ENCODE results near the gene PPP1R10.
"Not testable (repeated sequence)": the region's sequence is repeated elsewhere in the genome, so short reads cannot be mapped to it uniquely, and the experiment has no call there.

PPP1R10 gene

GRCh38 chr6:30616811-30617564, at the start of gene PPP1R10:
TSS of gene PPP1R10 (minus strand) at chr6:30617243. CDS start at chr6:30609944, 7,299 bp downstream.
- peak; percentile 99 for DNase-seq

- not testable (repeated sequence) for DNase-seq
Measured at GRCh38 chr6:30666300-30666699, 49.3 kb upstream of the PPP1R10 start.

- no peak for DNase-seq
Measured at GRCh38 chr6:30664994-30665767, 48.1 kb upstream of the PPP1R10 start.

GRCh38 chr6:30657922-30658321, 40.9 kb upstream of the PPP1R10 start:
- DNase-seq = not testable (repeated sequence)

- no peak for DNase-seq
Measured at GRCh38 chr6:30657454-30657853, 40.4 kb upstream of the PPP1R10 start.

GRCh38 chr6:30656513-30656912, 39.5 kb upstream of the PPP1R10 start:
- no peak for DNase-seq

GRCh38 chr6:30655743-30656094, 38.7 kb upstream of the PPP1R10 start:
- no peak for DNase-seq

- no peak for DNase-seq
Measured at GRCh38 chr6:30654798-30655742, 38.0 kb upstream of the PPP1R10 start.

GRCh38 chr6:30651143-30651542, 34.1 kb upstream of the PPP1R10 start:
- no peak for DNase-seq

GRCh38 chr6:30647242-30648116, 30.4 kb upstream of the PPP1R10 start:
- DNase-seq = peak; percentile 85

GRCh38 chr6:30646450-30647241, 29.6 kb upstream of the PPP1R10 start, which contains the start of gene C6orf136:
TSS of gene C6orf136 (plus strand) at chr6:30647133. CDS start at chr6:30647232, 99 bp downstream.
- DNase-seq = peak; percentile 85

- DNase-seq = no peak
Measured at GRCh38 chr6:30645989-30646388, 28.9 kb upstream of the PPP1R10 start.

- no peak for DNase-seq
Measured at GRCh38 chr6:30644769-30645168, 27.7 kb upstream of the PPP1R10 start.

- DNase-seq = no peak
Measured at GRCh38 chr6:30643656-30644055, 26.6 kb upstream of the PPP1R10 start.

GRCh38 chr6:30641048-30641447, 24.0 kb upstream of the PPP1R10 start:
- DNase-seq = no peak

- no peak for DNase-seq
Measured at GRCh38 chr6:30640481-30640880, 23.4 kb upstream of the PPP1R10 start.

- DNase-seq = no peak
Measured at GRCh38 chr6:30635834-30636233, 18.8 kb upstream of the PPP1R10 start.

GRCh38 chr6:30626484-30627366, 9.7 kb upstream of the PPP1R10 start, which contains the start of gene ATAT1:
TSS of gene ATAT1 (plus strand) at chr6:30626874.
- peak; percentile 56 for DNase-seq

GRCh38 chr6:30625511-30625910, 8.5 kb upstream of the PPP1R10 start:
- no peak for DNase-seq

- DNase-seq = no peak
Measured at GRCh38 chr6:30619561-30619960, 2.5 kb upstream of the PPP1R10 start.
